ENCODE results near the gene SP3. TPM values are rescaled to one million over a fixed set of nuclear protein-coding genes. Genes with fewer than 3 reads are reported as not detected.

SP3 gene
- total and polyA plus RNA-seq, 2 experiments from 2014 or later, result 24.1 to 110 TPM

DNA sequence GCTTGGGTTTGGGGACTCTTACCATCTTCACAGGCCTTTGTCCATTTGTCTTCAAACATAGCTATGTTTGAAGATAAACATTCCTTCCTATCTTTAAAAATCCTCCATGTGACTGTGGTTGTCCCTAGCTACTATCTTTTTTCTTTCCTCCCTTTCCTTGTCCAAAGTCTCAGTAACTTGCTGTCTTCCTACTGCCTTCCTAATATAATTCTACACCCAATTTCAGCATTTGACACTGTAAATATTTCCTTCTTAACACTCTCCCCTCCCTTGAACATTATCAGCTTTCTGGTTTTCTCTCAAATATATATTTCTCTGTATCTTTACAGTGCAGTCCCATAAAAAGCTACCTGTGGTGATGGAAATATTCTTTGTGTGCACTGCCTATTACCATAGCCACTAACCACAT is 5.3 kb upstream of the SP3 start (continued):
- TF ChIP-seq, protein P1, sequence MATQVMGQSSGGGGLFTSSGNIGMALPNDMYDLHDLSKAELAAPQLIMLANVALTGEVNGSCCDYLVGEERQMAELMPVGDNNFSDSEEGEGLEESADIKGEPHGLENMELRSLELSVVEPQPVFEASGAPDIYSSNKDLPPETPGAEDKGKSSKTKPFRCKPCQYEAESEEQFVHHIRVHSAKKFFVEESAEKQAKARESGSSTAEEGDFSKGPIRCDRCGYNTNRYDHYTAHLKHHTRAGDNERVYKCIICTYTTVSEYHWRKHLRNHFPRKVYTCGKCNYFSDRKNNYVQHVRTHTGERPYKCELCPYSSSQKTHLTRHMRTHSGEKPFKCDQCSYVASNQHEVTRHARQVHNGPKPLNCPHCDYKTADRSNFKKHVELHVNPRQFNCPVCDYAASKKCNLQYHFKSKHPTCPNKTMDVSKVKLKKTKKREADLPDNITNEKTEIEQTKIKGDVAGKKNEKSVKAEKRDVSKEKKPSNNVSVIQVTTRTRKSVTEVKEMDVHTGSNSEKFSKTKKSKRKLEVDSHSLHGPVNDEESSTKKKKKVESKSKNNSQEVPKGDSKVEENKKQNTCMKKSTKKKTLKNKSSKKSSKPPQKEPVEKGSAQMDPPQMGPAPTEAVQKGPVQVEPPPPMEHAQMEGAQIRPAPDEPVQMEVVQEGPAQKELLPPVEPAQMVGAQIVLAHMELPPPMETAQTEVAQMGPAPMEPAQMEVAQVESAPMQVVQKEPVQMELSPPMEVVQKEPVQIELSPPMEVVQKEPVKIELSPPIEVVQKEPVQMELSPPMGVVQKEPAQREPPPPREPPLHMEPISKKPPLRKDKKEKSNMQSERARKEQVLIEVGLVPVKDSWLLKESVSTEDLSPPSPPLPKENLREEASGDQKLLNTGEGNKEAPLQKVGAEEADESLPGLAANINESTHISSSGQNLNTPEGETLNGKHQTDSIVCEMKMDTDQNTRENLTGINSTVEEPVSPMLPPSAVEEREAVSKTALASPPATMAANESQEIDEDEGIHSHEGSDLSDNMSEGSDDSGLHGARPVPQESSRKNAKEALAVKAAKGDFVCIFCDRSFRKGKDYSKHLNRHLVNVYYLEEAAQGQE (IDR thresholded peaks at IDR 0.05; ENCODE audit: unreplicated experiment), result no peak
- TF ChIP-seq ZNF331 (CRISPR knock-in tag; IDR thresholded peaks at IDR 0.05; ENCODE audit: low read depth), result no peak
- TF ChIP-seq POLR2AphosphoS5 (IDR thresholded peaks at IDR 0.05; ENCODE audit: low read depth), result no peak
- TF ChIP-seq EZH2 (IDR thresholded peaks at IDR 0.05; ENCODE audit: low read depth, unreplicated experiment), result no peak
- no peak for TF ChIP-seq ETS1 (IDR thresholded peaks at IDR 0.05)
- TF ChIP-seq CREB1 (CRISPR knock-in tag; IDR thresholded peaks at IDR 0.05; ENCODE audit: low read depth), result no peak
- TF ChIP-seq ZNF114 (CRISPR knock-in tag; IDR thresholded peaks at IDR 0.05), result no peak

- H3K9me3 Mint-ChIP-seq, result no peaks in the 10 kb centered on the region
- H3K27ac Mint-ChIP-seq, result no peak overlapping the region
- H3F3A ChIP-seq (replicated peaks; ENCODE audit: low read depth), result no peaks in the 10 kb centered on the region; the same call in 1 of the 2 replicates
- H3K4me2 ChIP-seq, result peak overlapping the region; percentile 40
- H3K9me2 ChIP-seq (ENCODE audit: insufficient read depth), result no peaks in the 10 kb centered on the region
- no peak overlapping the region for H3K27ac ChIP-seq (ENCODE audit: low read depth)
- H3K27me3 ChIP-seq (ENCODE audit: insufficient read depth), result no peaks in the 10 kb centered on the region
- H4K20me1 ChIP-seq (replicated peaks; ENCODE audit: insufficient read depth), result no peaks in the 10 kb centered on the region
- no peak overlapping the region for H3K4me3 Mint-ChIP-seq
- H3K27me3 Mint-ChIP-seq (ENCODE audit: insufficient read depth, low read depth, poor library complexity), result peaks cover 10% of the 10 kb centered on the region
- H3K36me3 Mint-ChIP-seq (ENCODE audit: low read depth), result no peaks in the 10 kb centered on the region; the same call in 2 of the 3 replicates
- H3K4me1 Mint-ChIP-seq, result peaks cover 41% of the 10 kb centered on the region
- peaks cover 12% of the 10 kb centered on the region for H3K79me2 ChIP-seq (replicated peaks; ENCODE audit: insufficient read depth)
- no peak for DNase-seq (ENCODE audit: low spot score)
- no peak for ATAC-seq
- no peak overlapping the region for H3K4me3 ChIP-seq
- H3K36me3 ChIP-seq (ENCODE audit: insufficient read depth), result no peaks in the 10 kb centered on the region
- no peak overlapping the region for H2AFZ ChIP-seq
- H3K4me1 ChIP-seq (ENCODE audit: insufficient read depth), result peaks cover 19% of the 10 kb centered on the region
- TF ChIP-seq EZH2phosphoT487 (IDR thresholded peaks at IDR 0.05; ENCODE audit: unreplicated experiment), result no peak
- TF ChIP-seq ZNF331 (CRISPR knock-in tag; IDR thresholded peaks at IDR 0.05; ENCODE audit: low read depth), result no peak
- TF ChIP-seq CREB1 (CRISPR knock-in tag; IDR thresholded peaks at IDR 0.05; ENCODE audit: low read depth), result no peak
- no peak for TF ChIP-seq ZNF462 (CRISPR knock-in tag; IDR thresholded peaks at IDR 0.05)
- no peak for TF ChIP-seq EZH2 (IDR thresholded peaks at IDR 0.05; ENCODE audit: low read depth, unreplicated experiment)
- no peak for TF ChIP-seq NANOG (IDR thresholded peaks at IDR 0.05; ENCODE audit: borderline replicate concordance)
- no peak for TF ChIP-seq ETS1 (IDR thresholded peaks at IDR 0.05)
- TF ChIP-seq POLR2AphosphoS5 (IDR thresholded peaks at IDR 0.05; ENCODE audit: low read depth), result no peak
- no peak for TF ChIP-seq STAT1 (IDR thresholded peaks at IDR 0.05; ENCODE audit: unreplicated experiment)
- TF ChIP-seq ZNF114 (CRISPR knock-in tag; IDR thresholded peaks at IDR 0.05), result no peak
Measured at GRCh38 chr2:173969886-173970285, 4.7 kb upstream of the SP3 start.

Measured in GM23338 (cell line).